Measurements from ENCODE around the gene FADS6. TPM values are rescaled to one million over a fixed set of nuclear protein-coding genes. Genes with fewer than 3 reads are reported as not detected.

The FADS6 gene
- total and polyA plus RNA-seq, 2 donors (not counting 3 experiments of a cell fraction or from before 2014, with no cell fraction given): not detected

- Histone ChIP-seq H3K4me2 (ENCODE audit: insufficient read depth, low read length) (no peak overlapping the region), H2AFZ (ENCODE audit: low read depth, low read length) (no peak overlapping the region), H3K9me3 (replicated peaks; ENCODE audit: control insufficient read depth, insufficient read depth, low read length) (no peaks in the 10 kb centered on the region), H3K27ac (ENCODE audit: insufficient read depth, low read depth, low read length) (no peak overlapping the region), H3K79me2 (ENCODE audit: control insufficient read depth, insufficient read depth, low read length) (no peaks in the 10 kb centered on the region), H3K9ac (replicated peaks; ENCODE audit: extremely low read depth, insufficient read depth, low read length) (no peak overlapping the region), H4K20me1 (replicated peaks; ENCODE audit: control insufficient read depth, extremely low read depth, insufficient read depth, low read length) (no peaks in the 10 kb centered on the region), H3K36me3 (ENCODE audit: control insufficient read depth in 2 of 2, extremely low read depth in 1 of 2, insufficient read depth in 2 of 2, low read length in 2 of 2) (no peaks in the 10 kb centered on the region), H3K4me1 (ENCODE audit: control insufficient read depth, extremely low read depth, insufficient read depth, low read length) (peaks cover 6% of the 10 kb centered on the region), H3K9me1 (replicated peaks; ENCODE audit: control insufficient read depth, extremely low read depth, insufficient read depth, low read length) (no peaks in the 10 kb centered on the region), H3K4me3 (replicated peaks in 1 of 3; ENCODE audit: insufficient read depth in 1 of 3, low read depth in 1 of 3, low read length in 3 of 3) (no peak overlapping the region), H3K27me3 (ENCODE audit: control insufficient read depth in 2 of 2, insufficient read depth in 2 of 2, low read length in 2 of 2) (no peaks in the 10 kb centered on the region)
- intact Hi-C loops (cut with micrococcal nuclease) (no loop called here), dilution Hi-C loops (cut with MboI; ENCODE audit: extremely low pct_ligation_motif_present, low sequenced_read_pairs) (no loop called here)
- BruUV-seq (replicated peaks): no TSS peak
- CTCF ChIA-PET: interaction anchor here (1.0 kb wide), 1 partner anchor 10 kb away, joined by 3 read pairs; no protein-coding TSS in a partner anchor
- POLR2A ChIA-PET: no interaction called here
- DNase-seq (ENCODE audit: low read depth, low spot score): no peak
- no peak for TF ChIP-seq POLR2AphosphoS5 (IDR thresholded peaks at IDR 0.05; ENCODE audit: insufficient read depth, low read depth, low read length)
- TF ChIP-seq GATA2 (IDR thresholded peaks at IDR 0.05; ENCODE audit: insufficient read depth, insufficient read length, low read depth, low read length): no peak
- TF ChIP-seq JUN (IDR thresholded peaks at IDR 0.05; ENCODE audit: borderline replicate concordance, insufficient read depth, insufficient read length, low read depth): no peak
- TF ChIP-seq CTCF (IDR thresholded peaks at IDR 0.05; ENCODE audit: extremely low read depth in 1 of 2, insufficient read depth in 1 of 2, low read depth in 1 of 2, low read length in 2 of 2): no peak
- TF ChIP-seq MYC (IDR thresholded peaks at IDR 0.05; ENCODE audit: low read depth, low read length): no peak
- TF ChIP-seq FOS (IDR thresholded peaks at IDR 0.05; ENCODE audit: borderline replicate concordance, insufficient read depth, low read length): no peak
- no peak for TF ChIP-seq POLR2A (IDR thresholded peaks at IDR 0.05; ENCODE audit: low read depth, low read length)
- TF ChIP-seq MAX (IDR thresholded peaks at IDR 0.05; ENCODE audit: insufficient read depth, insufficient read length): no peak
- TF ChIP-seq EZH2 (IDR thresholded peaks at IDR 0.05; ENCODE audit: borderline replicate concordance, low read depth, low read length, severe bottlenecking): no peak
- FAIRE-seq: no peak
Observed at GRCh38 chr17:74877592-74878548, 15.6 kb downstream of the FADS6 start.

All from endothelial cell of umbilical vein (primary cell).